ENCODE results near the gene AZU1. TPM values are rescaled to one million over a fixed set of nuclear protein-coding genes. Genes with fewer than 3 reads are reported as not detected.
"Not testable (repeated sequence)": the region's sequence is repeated elsewhere in the genome, so short reads cannot be mapped to it uniquely, and the experiment has no call there.

The AZU1 gene
- total RNA-seq, 1 donor: not detected

DNA sequence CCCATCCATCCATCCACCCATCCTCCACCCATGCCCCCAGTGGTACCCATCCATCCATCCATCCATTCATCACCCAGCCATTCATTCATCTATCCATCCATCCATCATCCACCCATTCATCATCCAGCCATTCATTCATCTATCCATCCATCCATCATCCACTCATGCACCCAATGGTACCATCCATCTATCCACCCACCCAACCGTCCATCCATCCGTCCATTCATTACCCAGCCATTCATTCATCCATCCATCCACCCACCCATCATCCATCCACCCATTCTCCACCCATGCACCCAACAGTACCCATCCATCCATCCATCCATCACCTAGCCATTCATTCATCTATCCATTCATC is 11.2 kb upstream of the AZU1 start:
- H3K4me1 ChIP-seq (ENCODE audit: insufficient read depth, low read length): no peaks in the 10 kb centered on the region
- no peak overlapping the region for H2AFZ ChIP-seq (ENCODE audit: low read length)
- no peaks in the 10 kb centered on the region for H3K9me3 ChIP-seq (ENCODE audit: low read depth, low read length)
- H3K79me2 ChIP-seq (ENCODE audit: insufficient read depth, low read length): no peaks in the 10 kb centered on the region
- no peaks in the 10 kb centered on the region for H3K27me3 ChIP-seq (ENCODE audit: insufficient read depth, low read length)
- TF ChIP-seq, protein P1, sequence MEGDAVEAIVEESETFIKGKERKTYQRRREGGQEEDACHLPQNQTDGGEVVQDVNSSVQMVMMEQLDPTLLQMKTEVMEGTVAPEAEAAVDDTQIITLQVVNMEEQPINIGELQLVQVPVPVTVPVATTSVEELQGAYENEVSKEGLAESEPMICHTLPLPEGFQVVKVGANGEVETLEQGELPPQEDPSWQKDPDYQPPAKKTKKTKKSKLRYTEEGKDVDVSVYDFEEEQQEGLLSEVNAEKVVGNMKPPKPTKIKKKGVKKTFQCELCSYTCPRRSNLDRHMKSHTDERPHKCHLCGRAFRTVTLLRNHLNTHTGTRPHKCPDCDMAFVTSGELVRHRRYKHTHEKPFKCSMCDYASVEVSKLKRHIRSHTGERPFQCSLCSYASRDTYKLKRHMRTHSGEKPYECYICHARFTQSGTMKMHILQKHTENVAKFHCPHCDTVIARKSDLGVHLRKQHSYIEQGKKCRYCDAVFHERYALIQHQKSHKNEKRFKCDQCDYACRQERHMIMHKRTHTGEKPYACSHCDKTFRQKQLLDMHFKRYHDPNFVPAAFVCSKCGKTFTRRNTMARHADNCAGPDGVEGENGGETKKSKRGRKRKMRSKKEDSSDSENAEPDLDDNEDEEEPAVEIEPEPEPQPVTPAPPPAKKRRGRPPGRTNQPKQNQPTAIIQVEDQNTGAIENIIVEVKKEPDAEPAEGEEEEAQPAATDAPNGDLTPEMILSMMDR (IDR thresholded peaks at IDR 0.05; ENCODE audit: extremely low read depth, low read depth, low read length): no peak
- H3K27ac ChIP-seq (ENCODE audit: low read depth, low read length): no peak overlapping the region
- no peak overlapping the region for H3K4me2 ChIP-seq (ENCODE audit: insufficient read depth, low read length)
- H3K4me3 ChIP-seq (ENCODE audit: insufficient read depth, low read length): no peak overlapping the region
- DNase-seq (ENCODE audit: insufficient read length, low spot score, missing footprints): no peak
- H3K36me3 ChIP-seq (ENCODE audit: insufficient read depth, low read length): peaks cover 8% of the 10 kb centered on the region
- peaks cover 6% of the 10 kb centered on the region for H4K20me1 ChIP-seq (ENCODE audit: insufficient read depth, low read length)

DNA sequence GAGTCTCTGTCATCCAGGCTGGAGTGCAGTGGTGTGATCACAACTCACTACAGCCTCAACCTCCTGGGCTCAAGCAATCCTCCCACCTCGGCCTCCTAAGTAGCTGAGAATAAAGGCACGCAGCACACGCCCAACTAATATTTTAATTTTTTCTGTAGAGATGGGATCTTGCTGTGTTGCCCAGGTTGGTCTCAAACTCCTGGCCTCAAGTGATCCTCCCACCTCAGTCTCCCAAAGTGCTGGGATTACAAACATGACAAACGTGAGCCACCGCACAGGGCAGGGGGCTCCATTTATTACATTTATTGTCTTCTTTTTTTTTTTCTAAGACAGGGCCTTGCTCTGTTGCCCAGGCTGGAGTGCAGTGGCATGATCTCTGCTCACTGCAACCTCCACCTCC is 7.4 kb upstream of the AZU1 start:
- not testable (repeated sequence) for H3K36me3 ChIP-seq (ENCODE audit: insufficient read depth, low read length); H3K9me3 ChIP-seq (ENCODE audit: low read depth, low read length); H3K4me2 ChIP-seq (ENCODE audit: insufficient read depth, low read length); H3K79me2 ChIP-seq (ENCODE audit: insufficient read depth, low read length); H2AFZ ChIP-seq (ENCODE audit: low read length); H3K4me3 ChIP-seq (ENCODE audit: insufficient read depth, low read length); H4K20me1 ChIP-seq (ENCODE audit: insufficient read depth, low read length); H3K4me1 ChIP-seq (ENCODE audit: insufficient read depth, low read length); H3K27ac ChIP-seq (ENCODE audit: low read depth, low read length); H3K27me3 ChIP-seq (ENCODE audit: insufficient read depth, low read length); DNase-seq (ENCODE audit: insufficient read length, low spot score, missing footprints)

DNA sequence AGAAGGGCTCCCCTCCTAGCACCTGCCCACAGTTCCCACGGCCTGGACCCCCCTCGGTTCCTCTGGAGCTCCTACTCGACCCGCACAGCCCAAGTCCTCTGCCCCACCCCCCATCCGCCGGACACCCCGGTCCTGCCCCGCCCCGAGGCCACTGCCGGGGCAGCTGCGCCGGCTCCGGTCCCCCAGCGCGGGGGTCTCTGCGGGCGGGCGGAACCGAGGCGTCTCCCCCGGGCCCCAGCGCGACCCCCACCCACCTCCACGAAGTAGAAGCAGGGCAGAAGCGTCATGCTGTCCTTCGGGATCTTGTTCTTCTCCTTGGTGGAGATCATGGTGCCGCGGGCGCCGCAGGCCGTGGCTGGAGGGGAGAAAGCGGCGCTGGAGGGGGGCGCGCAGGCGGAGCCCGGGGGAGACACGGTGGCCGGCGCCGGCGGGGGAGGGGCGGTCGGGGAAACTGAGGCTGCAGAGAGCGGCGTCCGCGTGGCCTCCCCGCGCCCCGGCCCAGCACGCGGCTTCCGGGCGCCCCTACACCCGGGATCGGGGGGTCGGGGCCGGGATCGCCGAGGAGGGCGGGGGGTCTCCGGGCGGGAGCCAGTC is 6.3 kb upstream of the AZU1 start:
- no peak overlapping the region for H2AFZ ChIP-seq (ENCODE audit: low read length)
- H4K20me1 ChIP-seq (ENCODE audit: insufficient read depth, low read length): no peaks in the 10 kb centered on the region
- no peaks in the 10 kb centered on the region for H3K36me3 ChIP-seq (ENCODE audit: insufficient read depth, low read length)
- DNase-seq (ENCODE audit: insufficient read length, low spot score, missing footprints): peak; percentile 95
- no peaks in the 10 kb centered on the region for H3K9me3 ChIP-seq (ENCODE audit: low read depth, low read length)
- no peaks in the 10 kb centered on the region for H3K79me2 ChIP-seq (ENCODE audit: insufficient read depth, low read length)
- TF ChIP-seq, protein P1 (IDR thresholded peaks at IDR 0.05; ENCODE audit: extremely low read depth, low read depth, low read length): no peak
- H3K4me2 ChIP-seq (ENCODE audit: insufficient read depth, low read length): peak overlapping the region; percentile 48
- H3K4me1 ChIP-seq (ENCODE audit: insufficient read depth, low read length): peaks cover 8% of the 10 kb centered on the region
- no peaks in the 10 kb centered on the region for H3K27me3 ChIP-seq (ENCODE audit: insufficient read depth, low read length)
- H3K27ac ChIP-seq (ENCODE audit: low read depth, low read length): no peak overlapping the region
- peak overlapping the region; percentile 54 for H3K4me3 ChIP-seq (ENCODE audit: insufficient read depth, low read length)

DNA sequence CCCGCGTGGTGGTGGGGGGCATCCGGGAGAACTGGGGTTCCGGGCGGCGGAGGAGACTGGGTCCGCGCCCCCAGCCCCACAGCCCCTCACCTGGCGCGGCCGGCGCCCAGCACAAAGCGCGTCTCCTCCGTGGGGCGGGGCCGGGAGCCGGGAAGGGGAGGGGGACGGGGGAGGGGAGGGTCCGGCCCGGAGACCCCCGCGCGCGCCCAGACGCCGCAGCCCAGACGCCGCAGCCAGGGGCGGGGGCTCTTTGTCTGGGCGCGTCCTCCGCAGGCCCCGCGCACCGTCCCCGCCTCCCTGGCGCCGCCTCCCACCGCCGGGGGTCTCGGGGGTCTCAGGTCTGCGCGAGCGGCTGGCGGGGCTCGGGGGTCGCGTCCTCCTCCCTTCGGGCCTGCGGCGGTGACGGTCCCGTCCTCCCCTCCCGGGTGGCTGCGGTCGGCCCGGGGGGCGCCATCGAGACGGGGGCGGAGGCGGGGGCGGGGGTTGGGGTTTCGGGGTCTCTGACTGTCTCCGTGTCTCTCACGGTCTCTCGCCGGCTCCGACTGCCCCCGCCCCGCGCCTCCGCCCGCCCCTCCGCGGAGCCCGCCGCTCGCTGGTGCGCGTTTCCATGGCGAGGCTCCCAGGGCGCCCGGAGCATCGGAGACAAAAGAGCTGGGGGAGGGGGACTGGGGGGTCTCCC is 5.7 kb upstream of the AZU1 start, which contains the start of gene PLPPR3:
Gene PLPPR3 (minus strand): TSS at position 131 of the 679 bp plus-strand sequence. CDS start 396 bp downstream, outside the sequence.
- H3K4me3 ChIP-seq (ENCODE audit: insufficient read depth, low read length): peak within 1 kb of the TSS; percentile 54
- no peak within 1 kb of the TSS for H2AFZ ChIP-seq (ENCODE audit: low read length)
- H3K4me2 ChIP-seq (ENCODE audit: insufficient read depth, low read length): peak within 1 kb of the TSS; percentile 48
- peaks cover 8% of the 10 kb centered on the region for H3K4me1 ChIP-seq (ENCODE audit: insufficient read depth, low read length)
- H3K36me3 ChIP-seq (ENCODE audit: insufficient read depth, low read length): no peaks in the 10 kb centered on the region
- H4K20me1 ChIP-seq (ENCODE audit: insufficient read depth, low read length): no peaks in the 10 kb centered on the region
- TF ChIP-seq, protein P1 (IDR thresholded peaks at IDR 0.05; ENCODE audit: extremely low read depth, low read depth, low read length): no peak
- H3K27me3 ChIP-seq (ENCODE audit: insufficient read depth, low read length): no peaks in the 10 kb centered on the region
- H3K9me3 ChIP-seq (ENCODE audit: low read depth, low read length): no peaks in the 10 kb centered on the region
- H3K27ac ChIP-seq (ENCODE audit: low read depth, low read length): no peak within 1 kb of the TSS
- peak; percentile 91 for DNase-seq (ENCODE audit: insufficient read length, low spot score, missing footprints)
- H3K79me2 ChIP-seq (ENCODE audit: insufficient read depth, low read length): no peaks in the 10 kb centered on the region
